K562 (cell line): Measurements from ENCODE around the gene FOXR1. TPM values are rescaled to one million over a fixed set of nuclear protein-coding genes. Genes with fewer than 3 reads are reported as not detected.
A peak's percentile ranks its signal among the peaks of the same experiment; 100 is the strongest.

Source experiments
- ATAC-seq: fragments of 200-7000 bp; cut with Tn5 transposase; 3 replicates; pipeline ENCODE4 v1.9.1; 2020; ENCODE audit warnings: moderate library complexity
- BruUV-seq: library from RNA; stranded (reverse); fragments of 400-500 nt; replicated peaks from 2 replicates; lab custom pipeline; 2021; lab: Mats Ljungman, UMichigan
- CTCF ChIA-PET: fragments of 300-600 bp; formaldehyde crosslinking; extraction: SDS; loops from one replicate; lab custom pipeline; 2021; ENCODE audit warnings: low intra/inter-chr PET ratio; lab: Yijun Ruan, JAX
- POLR2A ChIA-PET: fragments of 300-600, 350-650 bp; sonication (Branson Sonifier 250); formaldehyde crosslinking; extraction: SDS; loops from one replicate; lab custom pipeline; 2021; ENCODE audit warnings: antibody characterized with exemption, inconsistent platforms; lab: Yijun Ruan, JAX
- DNase-seq, 4 experiments: peaks; one replicate each; pipeline versions ENCODE4 v3.0.0 to v3.0.0-alpha.2; 2011 to 2018; ENCODE audit warnings: low spot score in 3 of 4, mixed read lengths in 3 of 4; ENCODE audit errors: extremely low read depth in 1 of 4
- FAIRE-seq: peaks from 2 replicates; lab custom pipeline; 2011; peaks lifted over from hg19 to GRCh38; lab: Jason Lieb, UNC
- H2AFZ ChIP-seq: 2 replicates; pipeline ENCODE4 v1.6.0; 2011; ENCODE audit warnings: low read depth, low read length, control low read depth, inconsistent platforms
- H3K27ac ChIP-seq: fragments of 200-600 bp; 3 replicates; pipeline ENCODE4 v1.8.0; 2011; ENCODE audit warnings: low read depth, mild to moderate bottlenecking, control low read depth, inconsistent platforms, low read length, moderate library complexity, mixed read lengths; ENCODE audit errors: extremely low read depth
- H3K27me3 ChIP-seq, 2 experiments: fragments of 300-600 bp in 1 of 2; 2 replicates in 1 of 2; 3 replicates in 1 of 2; pipeline versions ENCODE4 v1.6.0 to v1.8.0; 2011; ENCODE audit warnings: inconsistent platforms in 2 of 2, low read length in 2 of 2, mild to moderate bottlenecking in 1 of 2, mixed read lengths in 1 of 2, moderate library complexity in 1 of 2; ENCODE audit not compliant: control insufficient read depth in 2 of 2, insufficient read depth in 2 of 2
- H3K36me3 ChIP-seq: fragments of 300-600 bp; 3 replicates; pipeline ENCODE4 v1.8.0; 2011; ENCODE audit warnings: mild to moderate bottlenecking, low read length, inconsistent platforms; ENCODE audit not compliant: control insufficient read depth, insufficient read depth
- H3K4me1 ChIP-seq, 2 experiments: fragments of 200-600 bp in 1 of 2; replicated peaks in 1 of 2; 2 replicates in 1 of 2; 3 replicates in 1 of 2; pipeline versions ENCODE4 v1.5.1 to v1.8.0; 2011; ENCODE audit warnings: inconsistent platforms in 2 of 2, low read length in 2 of 2, mild to moderate bottlenecking in 1 of 2, mixed read lengths in 1 of 2, moderate library complexity in 1 of 2; ENCODE audit not compliant: control insufficient read depth in 2 of 2, insufficient read depth in 2 of 2
- H3K4me2 ChIP-seq: 2 replicates; pipeline ENCODE4 v1.6.1; 2011; ENCODE audit warnings: low read length, control low read depth, inconsistent platforms, mixed read lengths; ENCODE audit not compliant: insufficient read depth
- H3K4me3 ChIP-seq: fragments of 200-600 bp; sonication (generic), shearing (Covaris generic); 2 replicates; pipeline ENCODE4 v1.5.1; 2016; ENCODE audit warnings: control low read depth, inconsistent platforms
- H3K79me2 ChIP-seq: fragments of 200-600 bp; 3 replicates; pipeline ENCODE4 v1.8.0; 2011; ENCODE audit warnings: low read length, inconsistent platforms; ENCODE audit not compliant: control insufficient read depth, insufficient read depth
- H3K9ac ChIP-seq, 2 experiments: 2 replicates each; pipeline versions ENCODE4 v1.6.0 to v1.6.1; 2011; ENCODE audit warnings: low read depth in 2 of 2, low read length in 2 of 2, control low read depth in 1 of 2, inconsistent platforms in 1 of 2, mild to moderate bottlenecking in 1 of 2, mixed read lengths in 1 of 2; ENCODE audit not compliant: insufficient read depth in 1 of 2
- H3K9me1 ChIP-seq: one replicate; pipeline ENCODE4 v1.6.0; 2011; ENCODE audit warnings: inconsistent platforms, mild to moderate bottlenecking, low read length, moderate library complexity; ENCODE audit not compliant: control insufficient read depth, insufficient read depth
- H3K9me3 ChIP-seq: replicated peaks from 2 replicates; pipeline ENCODE4 v1.5.1; 2011; ENCODE audit warnings: low read depth, low read length, inconsistent platforms; ENCODE audit not compliant: control insufficient read depth, insufficient read depth
- H4K20me1 ChIP-seq: replicated peaks from 2 replicates; pipeline ENCODE4 v1.6.1; 2011; ENCODE audit warnings: low read length, inconsistent platforms, mixed read lengths; ENCODE audit not compliant: control insufficient read depth, insufficient read depth
- BCL6 ChIP-seq: fragments of 250-450 bp; sonication (Bioruptor Pico); IDR thresholded peaks from 2 replicates; pipeline ENCODE4 v1.4.0; 2020
- CAMTA2 ChIP-seq: fragments of 250-450 bp; sonication (Bioruptor Pico); conservative IDR thresholded peaks from 2 replicates; pipeline ENCODE4 v1.5.1; 2022
- ELF1 ChIP-seq: fragments of 200-800 bp; sonication (Bioruptor generic); IDR thresholded peaks from 2 replicates; pipeline ENCODE4 v1.6.1; 2016; ENCODE audit warnings: missing genetic modification characterization, missing compliant biosample characterization
- HOMEZ ChIP-seq: fragments of 250-450 bp; sonication (Bioruptor Pico); IDR thresholded peaks from 2 replicates; pipeline ENCODE4 v1.4.0; 2020; ENCODE audit warnings: mild to moderate bottlenecking, moderate library complexity
- MTA3 ChIP-seq: fragments of 450-650 bp; formaldehyde crosslinking; IDR thresholded peaks from 2 replicates; pipeline ENCODE4 v1.6.1; 2017; ENCODE audit warnings: mild to moderate bottlenecking, borderline replicate concordance
- TCF7L2 ChIP-seq: fragments of 150-350 bp; IDR thresholded peaks from 2 replicates; pipeline ENCODE4 v1.6.1; 2016; ENCODE audit warnings: low read depth, mild to moderate bottlenecking, low read length, moderate library complexity
- TEAD2 ChIP-seq: fragments of 450-650 bp; IDR thresholded peaks from 2 replicates; pipeline ENCODE4 v1.6.1; 2016; ENCODE audit warnings: missing genetic modification characterization, control low read depth, missing compliant biosample characterization
- ZFPM2 ChIP-seq: fragments of 250-450 bp; sonication (Bioruptor Pico); IDR thresholded peaks from 2 replicates; pipeline ENCODE4 v1.5.1; 2022; ENCODE audit warnings: mild to moderate bottlenecking
- ZNF134 ChIP-seq: fragments of 250-450 bp; sonication (Bioruptor Pico); conservative IDR thresholded peaks from 2 replicates; pipeline ENCODE4 v1.4.0; 2020
- ZNF23 ChIP-seq: fragments of 250-450 bp; sonication (Bioruptor Pico); IDR thresholded peaks from 2 replicates; pipeline ENCODE4 v1.4.0; 2020; ENCODE audit warnings: mild to moderate bottlenecking
- ZNF282 ChIP-seq: sonication (generic); formaldehyde crosslinking; IDR thresholded peaks from 2 replicates; pipeline ENCODE4 v1.8.1; 2023; ENCODE audit warnings: missing genetic modification reagents
- ZNF785 ChIP-seq: fragments of 250-450 bp; sonication (Bioruptor Pico); IDR thresholded peaks from 2 replicates; pipeline ENCODE4 v1.4.0; 2020; ENCODE audit warnings: mild to moderate bottlenecking
- WGBS: fragments of 100-300 bp; shearing (Covaris generic); methylation state at CpG from one replicate; pipeline ENCODE4 v1.1.6; 2016; ENCODE audit warnings: low coverage, mixed read lengths; ENCODE audit not compliant: insufficient coverage; ENCODE audit errors: missing lambda C conversion rate; 5-methylcytosine and 5-hydroxymethylcytosine counted together
- in situ Hi-C: fragments of 300-500 bp; cut with MboI; formaldehyde crosslinking; loops from 4 replicates; pipeline ENCODE4 v1.15.0; 2018; ENCODE audit warnings: inconsistent platforms, mixed read lengths
- intact Hi-C: fragments of 100-400 bp; cut with micrococcal nuclease; formaldehyde crosslinking; loops from 2 replicates; pipeline ENCODE4 v1.14.2; 2022
- polyA plus RNA-seq, 8 experiments: library from polyadenylated mRNA; depleted of rRNA in 4 of 8; stranded (reverse) in 5 of 8; unstranded in 3 of 8; fragments of >200 nt; fragmentation: Nextera tagmentation in 2 of 8; fragmentation: Illumina TruSeq in 1 of 8; extraction: Ambion mirVana in 2 of 8; extraction: Trizol in 1 of 8; gene quantifications; 2 replicates each; pipeline versions ENCODE4 v1.2.1 to v1.2.3, GENCODE V29; 2011 to 2014; ENCODE audit warnings: inconsistent platforms in 1 of 8, missing spikeins in 1 of 8
- total RNA-seq, 7 experiments: library from RNA; depleted of rRNA in 6 of 7; stranded (reverse); fragments of >200 nt in 6 of 7; fragmentation: Illumina TruSeq in 2 of 7; extraction: Trizol in 2 of 7; gene quantifications; 2 replicates each; pipeline versions ENCODE4 v1.2.1 to v1.2.3, GENCODE V29; 2011 to 2021; ENCODE audit warnings: low replicate concordance in 1 of 7
- TF ChIP-seq, protein P1 (sequence below): fragments of 450-650 bp; IDR thresholded peaks from 2 replicates; pipeline ENCODE4 v1.7.1; 2018; ENCODE audit warnings: mild to moderate bottlenecking, low read depth; ENCODE audit not compliant: partially characterized antibody

Gene FOXR1
- total and polyA plus RNA-seq, 9 of the 15 experiments (the other 6 are each of a cell fraction or from before 2014, with no cell fraction given) = not detected

DNA sequence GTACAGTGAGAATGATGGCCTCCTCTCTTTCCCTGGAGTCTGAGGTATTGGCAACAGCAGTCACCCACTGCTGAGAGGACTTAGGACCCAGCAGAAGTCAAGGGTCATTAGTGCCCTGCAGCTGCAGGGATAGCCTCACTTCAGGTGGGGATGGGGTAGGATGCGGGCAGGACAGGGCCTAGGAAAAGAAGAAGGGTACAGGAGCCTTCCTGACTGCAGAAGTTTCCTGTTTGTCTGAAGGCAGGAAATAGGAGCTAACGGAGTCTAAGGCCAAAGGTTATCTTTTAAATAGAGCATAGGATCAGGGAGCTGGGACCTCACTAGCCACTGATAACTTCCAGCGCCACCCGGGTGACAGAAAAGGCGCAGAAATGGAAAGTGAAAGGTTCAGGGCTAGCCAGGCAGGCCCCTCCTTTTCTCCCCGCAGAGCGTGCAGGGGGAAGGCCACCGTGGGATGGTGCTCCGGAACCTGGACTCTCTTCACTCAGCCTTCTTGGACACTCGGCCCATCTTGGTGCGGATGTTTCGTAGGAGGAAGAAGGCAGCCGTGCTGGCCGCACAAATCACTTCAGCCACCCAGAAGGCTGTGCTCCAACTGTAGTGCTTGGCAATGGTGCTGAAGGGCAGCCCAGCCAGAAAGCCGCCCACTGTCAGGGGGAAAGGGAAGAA, 53.0 kb downstream of the FOXR1 start:
- in situ Hi-C loops (no loop called here), intact Hi-C loops (no loop called here)
- WGBS = 18% methylated on average over 14 of the region's 15 CpGs
- DNase-seq (peak in 3 of 4 experiments; percentile 18 to 54 (median 41)), ATAC-seq (peak; percentile 18), FAIRE-seq (no peak)
- Histone ChIP-seq H3K4me2 (peak overlapping the region; percentile 17; the same call in 1 of the 2 replicates), H3K4me3 (no peak overlapping the region), H3K9ac (peak overlapping the region in 1 of 2 experiments; percentile 81; a peak in 2 of 4 replicates), H2AFZ (no peak overlapping the region), H3K9me1 (no peaks in the 10 kb centered on the region), H3K9me3 (no peaks in the 10 kb centered on the region), H3K4me1 (peaks cover 40 to 50% of the 10 kb centered on the region in 2 experiments), H3K79me2 (peaks cover 62% of the 10 kb centered on the region), H3K27me3 (no peaks in the 10 kb centered on the region), H3K27ac (peak overlapping the region; percentile 47; the same call in 2 of the 3 replicates), H4K20me1 (peaks cover 26% of the 10 kb centered on the region), H3K36me3 (peaks cover 92% of the 10 kb centered on the region)
- BruUV-seq = no TSS peak
- ChIA-PET POLR2A (interaction anchor here (0.6 to 5.2 kb wide), 7 partner anchors 11 to 108 kb away, joined by 3 to 33 read pairs (median 7); partner anchors contain the start of gene HYOU1), CTCF (no interaction called here)
- TF ChIP-seq ELF1 (tag) (no peak), TCF7L2 (no peak), CAMTA2 (CRISPR knock-in tag) (no peak), ZFPM2 (CRISPR knock-in tag) (no peak), TEAD2 (tag) (no peak), BCL6 (CRISPR knock-in tag) (no peak), ZNF282 (no peak), ZNF23 (CRISPR knock-in tag) (no peak), ZNF785 (CRISPR knock-in tag) (no peak), HOMEZ (CRISPR knock-in tag) (no peak), ZNF134 (CRISPR knock-in tag) (no peak), MTA3 (no peak)
- TF ChIP-seq, protein P1, sequence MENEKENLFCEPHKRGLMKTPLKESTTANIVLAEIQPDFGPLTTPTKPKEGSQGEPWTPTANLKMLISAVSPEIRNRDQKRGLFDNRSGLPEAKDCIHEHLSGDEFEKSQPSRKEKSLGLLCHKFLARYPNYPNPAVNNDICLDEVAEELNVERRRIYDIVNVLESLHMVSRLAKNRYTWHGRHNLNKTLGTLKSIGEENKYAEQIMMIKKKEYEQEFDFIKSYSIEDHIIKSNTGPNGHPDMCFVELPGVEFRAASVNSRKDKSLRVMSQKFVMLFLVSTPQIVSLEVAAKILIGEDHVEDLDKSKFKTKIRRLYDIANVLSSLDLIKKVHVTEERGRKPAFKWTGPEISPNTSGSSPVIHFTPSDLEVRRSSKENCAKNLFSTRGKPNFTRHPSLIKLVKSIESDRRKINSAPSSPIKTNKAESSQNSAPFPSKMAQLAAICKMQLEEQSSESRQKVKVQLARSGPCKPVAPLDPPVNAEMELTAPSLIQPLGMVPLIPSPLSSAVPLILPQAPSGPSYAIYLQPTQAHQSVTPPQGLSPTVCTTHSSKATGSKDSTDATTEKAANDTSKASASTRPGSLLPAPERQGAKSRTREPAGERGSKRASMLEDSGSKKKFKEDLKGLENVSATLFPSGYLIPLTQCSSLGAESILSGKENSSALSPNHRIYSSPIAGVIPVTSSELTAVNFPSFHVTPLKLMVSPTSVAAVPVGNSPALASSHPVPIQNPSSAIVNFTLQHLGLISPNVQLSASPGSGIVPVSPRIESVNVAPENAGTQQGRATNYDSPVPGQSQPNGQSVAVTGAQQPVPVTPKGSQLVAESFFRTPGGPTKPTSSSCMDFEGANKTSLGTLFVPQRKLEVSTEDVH = no peak
